K562 (cell line): ENCODE data around the gene PSMA2. TPM values are rescaled to one million over a fixed set of nuclear protein-coding genes. Genes with fewer than 3 reads are reported as not detected.

Experiments used
- ATAC-seq: fragments of 200-7000 bp; cut with Tn5 transposase; 3 replicates; pipeline ENCODE4 v1.9.1; 2020; ENCODE audit warnings: moderate library complexity
- BruUV-seq: library from RNA; stranded (reverse); fragments of 400-500 nt; replicated peaks from 2 replicates; lab custom pipeline; 2021; lab: Mats Ljungman, UMichigan
- CTCF ChIA-PET: fragments of 300-600 bp; formaldehyde crosslinking; extraction: SDS; loops from one replicate; lab custom pipeline; 2021; ENCODE audit warnings: low intra/inter-chr PET ratio; lab: Yijun Ruan, JAX
- POLR2A ChIA-PET: fragments of 300-600, 350-650 bp; sonication (Branson Sonifier 250); formaldehyde crosslinking; extraction: SDS; loops from one replicate; lab custom pipeline; 2021; ENCODE audit warnings: antibody characterized with exemption, inconsistent platforms; lab: Yijun Ruan, JAX
- DNase-seq, 4 experiments: peaks; one replicate each; pipeline versions ENCODE4 v3.0.0 to v3.0.0-alpha.2; 2011 to 2018; ENCODE audit warnings: low spot score in 3 of 4, mixed read lengths in 3 of 4; ENCODE audit errors: extremely low read depth in 1 of 4
- FAIRE-seq: peaks from 2 replicates; lab custom pipeline; 2011; peaks lifted over from hg19 to GRCh38; lab: Jason Lieb, UNC
- H2AFZ ChIP-seq: 2 replicates; pipeline ENCODE4 v1.6.0; 2011; ENCODE audit warnings: low read depth, low read length, control low read depth, inconsistent platforms
- H3K27ac ChIP-seq: fragments of 200-600 bp; 3 replicates; pipeline ENCODE4 v1.8.0; 2011; ENCODE audit warnings: low read depth, mild to moderate bottlenecking, control low read depth, inconsistent platforms, low read length, moderate library complexity, mixed read lengths; ENCODE audit errors: extremely low read depth
- H3K27me3 ChIP-seq, 2 experiments: fragments of 300-600 bp in 1 of 2; 2 replicates in 1 of 2; 3 replicates in 1 of 2; pipeline versions ENCODE4 v1.6.0 to v1.8.0; 2011; ENCODE audit warnings: inconsistent platforms in 2 of 2, low read length in 2 of 2, mild to moderate bottlenecking in 1 of 2, mixed read lengths in 1 of 2, moderate library complexity in 1 of 2; ENCODE audit not compliant: control insufficient read depth in 2 of 2, insufficient read depth in 2 of 2
- H3K36me3 ChIP-seq: fragments of 300-600 bp; 3 replicates; pipeline ENCODE4 v1.8.0; 2011; ENCODE audit warnings: mild to moderate bottlenecking, low read length, inconsistent platforms; ENCODE audit not compliant: control insufficient read depth, insufficient read depth
- H3K4me1 ChIP-seq, 2 experiments: fragments of 200-600 bp in 1 of 2; replicated peaks in 1 of 2; 2 replicates in 1 of 2; 3 replicates in 1 of 2; pipeline versions ENCODE4 v1.5.1 to v1.8.0; 2011; ENCODE audit warnings: inconsistent platforms in 2 of 2, low read length in 2 of 2, mild to moderate bottlenecking in 1 of 2, mixed read lengths in 1 of 2, moderate library complexity in 1 of 2; ENCODE audit not compliant: control insufficient read depth in 2 of 2, insufficient read depth in 2 of 2
- H3K4me2 ChIP-seq: 2 replicates; pipeline ENCODE4 v1.6.1; 2011; ENCODE audit warnings: low read length, control low read depth, inconsistent platforms, mixed read lengths; ENCODE audit not compliant: insufficient read depth
- H3K4me3 ChIP-seq: fragments of 200-600 bp; sonication (generic), shearing (Covaris generic); 2 replicates; pipeline ENCODE4 v1.5.1; 2016; ENCODE audit warnings: control low read depth, inconsistent platforms
- H3K79me2 ChIP-seq: fragments of 200-600 bp; 3 replicates; pipeline ENCODE4 v1.8.0; 2011; ENCODE audit warnings: low read length, inconsistent platforms; ENCODE audit not compliant: control insufficient read depth, insufficient read depth
- H3K9ac ChIP-seq, 2 experiments: 2 replicates each; pipeline versions ENCODE4 v1.6.0 to v1.6.1; 2011; ENCODE audit warnings: low read depth in 2 of 2, low read length in 2 of 2, control low read depth in 1 of 2, inconsistent platforms in 1 of 2, mild to moderate bottlenecking in 1 of 2, mixed read lengths in 1 of 2; ENCODE audit not compliant: insufficient read depth in 1 of 2
- H3K9me1 ChIP-seq: one replicate; pipeline ENCODE4 v1.6.0; 2011; ENCODE audit warnings: inconsistent platforms, mild to moderate bottlenecking, low read length, moderate library complexity; ENCODE audit not compliant: control insufficient read depth, insufficient read depth
- H3K9me3 ChIP-seq: replicated peaks from 2 replicates; pipeline ENCODE4 v1.5.1; 2011; ENCODE audit warnings: low read depth, low read length, inconsistent platforms; ENCODE audit not compliant: control insufficient read depth, insufficient read depth
- H4K20me1 ChIP-seq: replicated peaks from 2 replicates; pipeline ENCODE4 v1.6.1; 2011; ENCODE audit warnings: low read length, inconsistent platforms, mixed read lengths; ENCODE audit not compliant: control insufficient read depth, insufficient read depth
- CEBPB ChIP-seq: fragments of 450-650 bp; IDR thresholded peaks from 2 replicates; pipeline ENCODE4 v1.6.1; 2016; ENCODE audit warnings: missing genetic modification characterization, missing compliant biosample characterization
- CHD1 ChIP-seq: fragments of 200-600 bp; sonication (generic); IDR thresholded peaks from one replicate; pipeline ENCODE4 v1.6.1; 2012; ENCODE audit warnings: mild to moderate bottlenecking, moderate library complexity, low read length, inconsistent platforms
- DIDO1 ChIP-seq: fragments of 450-650 bp; IDR thresholded peaks from 2 replicates; pipeline ENCODE4 v1.6.1; 2016; ENCODE audit warnings: low read depth, missing biosample characterization, missing genetic modification characterization
- FOXA1 ChIP-seq: fragments of 450-650 bp; IDR thresholded peaks from 2 replicates; pipeline ENCODE4 v1.6.1; 2016; ENCODE audit warnings: mild to moderate bottlenecking, borderline replicate concordance
- IRF2 ChIP-seq: sonication (generic); formaldehyde crosslinking; IDR thresholded peaks from 2 replicates; pipeline ENCODE4 v1.8.1; 2022; ENCODE audit warnings: mild to moderate bottlenecking, missing genetic modification reagents
- KAT2B ChIP-seq: IDR thresholded peaks from one replicate; pipeline ENCODE4 v1.6.1; 2012; ENCODE audit warnings: low read depth, mild to moderate bottlenecking, control low read depth, inconsistent platforms, low read length, moderate library complexity
- MAFK ChIP-seq: IDR thresholded peaks from 2 replicates; pipeline ENCODE4 v1.6.1; 2011; ENCODE audit warnings: low read length, improper control_type of control experiment
- RB1 ChIP-seq: fragments of 450-650 bp; IDR thresholded peaks from 2 replicates; pipeline ENCODE4 v1.6.1; 2017; ENCODE audit warnings: low read depth, mild to moderate bottlenecking
- TEAD1 ChIP-seq, 2 experiments: fragments of 450-650 bp in 1 of 2; sonication (generic) in 1 of 2; formaldehyde crosslinking; IDR thresholded peaks; 2 replicates each; pipeline versions ENCODE4 v1.4.0 to v1.8.0; 2020 to 2022; ENCODE audit warnings: mild to moderate bottlenecking in 2 of 2, missing genetic modification reagents in 1 of 2
- ZNF124 ChIP-seq: sonication (generic); formaldehyde crosslinking; IDR thresholded peaks from 2 replicates; pipeline ENCODE4 v1.8.1; 2022; ENCODE audit warnings: missing genetic modification reagents
- ZNF436 ChIP-seq: fragments of 250-450, 450-650 bp; sonication (Bioruptor Pico); formaldehyde crosslinking; IDR thresholded peaks from 2 replicates; pipeline ENCODE4 v1.7.0; 2020; ENCODE audit warnings: mild to moderate bottlenecking
- ZNF449 ChIP-seq: fragments of 250-450 bp; sonication (Bioruptor Pico); IDR thresholded peaks from 2 replicates; pipeline ENCODE4 v1.8.0; 2022; ENCODE audit warnings: moderate library complexity, mild to moderate bottlenecking, inconsistent platforms
- WGBS: fragments of 100-300 bp; shearing (Covaris generic); methylation state at CpG from one replicate; pipeline ENCODE4 v1.1.6; 2016; ENCODE audit warnings: low coverage, mixed read lengths; ENCODE audit not compliant: insufficient coverage; ENCODE audit errors: missing lambda C conversion rate; 5-methylcytosine and 5-hydroxymethylcytosine counted together
- in situ Hi-C: fragments of 300-500 bp; cut with MboI; formaldehyde crosslinking; loops from 4 replicates; pipeline ENCODE4 v1.15.0; 2018; ENCODE audit warnings: inconsistent platforms, mixed read lengths
- intact Hi-C: fragments of 100-400 bp; cut with micrococcal nuclease; formaldehyde crosslinking; loops from 2 replicates; pipeline ENCODE4 v1.14.2; 2022
- polyA plus RNA-seq, 8 experiments: library from polyadenylated mRNA; depleted of rRNA in 4 of 8; stranded (reverse) in 5 of 8; unstranded in 3 of 8; fragments of >200 nt; fragmentation: Nextera tagmentation in 2 of 8; fragmentation: Illumina TruSeq in 1 of 8; extraction: Ambion mirVana in 2 of 8; extraction: Trizol in 1 of 8; gene quantifications; 2 replicates each; pipeline versions ENCODE4 v1.2.1 to v1.2.3, GENCODE V29; 2011 to 2014; ENCODE audit warnings: inconsistent platforms in 1 of 8, missing spikeins in 1 of 8
- total RNA-seq, 7 experiments: library from RNA; depleted of rRNA in 6 of 7; stranded (reverse); fragments of >200 nt in 6 of 7; fragmentation: Illumina TruSeq in 2 of 7; extraction: Trizol in 2 of 7; gene quantifications; 2 replicates each; pipeline versions ENCODE4 v1.2.1 to v1.2.3, GENCODE V29; 2011 to 2021; ENCODE audit warnings: low replicate concordance in 1 of 7
- TF ChIP-seq, protein P1 (sequence below): sonication (generic); formaldehyde crosslinking; IDR thresholded peaks from 2 replicates; pipeline ENCODE4 v1.8.0; 2023; ENCODE audit warnings: missing genetic modification reagents, mild to moderate bottlenecking, borderline replicate concordance
- TF ChIP-seq, protein P2 (sequence below): sonication (generic); IDR thresholded peaks from 2 replicates; pipeline ENCODE4 v1.6.1; 2016

PSMA2 gene
- total and polyA plus RNA-seq, 9 of the 15 experiments (the other 6 are each of a cell fraction or from before 2014, with no cell fraction given), result 91.7 to 1,070 (median 213) TPM

- no peak for TF ChIP-seq ZNF449 (CRISPR knock-in tag)
- peak; percentile 40 for TF ChIP-seq CHD1
- TF ChIP-seq ZNF436 (CRISPR knock-in tag), result no peak
Measured at GRCh38 chr7:42931447-42931833, 534 bp downstream of the PSMA2 start (continued).

DNA sequence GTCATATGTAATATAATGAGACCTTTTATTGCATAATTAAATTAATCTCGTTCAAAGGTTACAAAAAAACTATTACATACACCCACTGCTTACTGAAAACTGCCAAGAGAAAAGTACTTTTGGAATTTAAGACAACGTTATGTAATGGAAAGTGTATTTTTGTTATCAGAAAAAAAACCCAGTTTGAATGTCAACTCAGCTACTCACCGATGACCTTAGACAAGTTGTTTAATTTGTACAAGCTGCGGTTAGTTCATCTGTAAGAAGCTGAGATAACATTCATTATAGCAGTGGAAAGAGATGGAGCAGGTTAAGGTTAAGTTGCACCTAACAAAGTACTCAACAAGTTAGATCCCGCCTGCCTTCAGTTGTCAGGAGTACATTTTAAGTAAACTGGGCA is 1.1 kb downstream of the PSMA2 start:
- no peaks in the 10 kb centered on the region for H3K27me3 ChIP-seq
- ChIA-PET CTCF (no interaction called here), POLR2A (interaction anchor here (0.6 to 3.3 kb wide), 6 partner anchors 11 to 205 kb away, joined by 3 to 14 read pairs (median 6); no protein-coding TSS in a partner anchor)
- no TSS peak for BruUV-seq
- H3K4me2 ChIP-seq, result peak overlapping the region; percentile 94
- H3K79me2 ChIP-seq, result peaks cover 98% of the 10 kb centered on the region
- H3K9ac ChIP-seq, result peak overlapping the region in 1 of 2 experiments; percentile 93; a peak in 3 of 4 replicates
- peaks cover 64% of the 10 kb centered on the region for H3K36me3 ChIP-seq
- H2AFZ ChIP-seq, result no peak overlapping the region
- intact Hi-C loops, result no loop called here
- peak overlapping the region; percentile 85 for H3K4me3 ChIP-seq
- peak overlapping the region; percentile 89 for H3K27ac ChIP-seq
- DNase-seq (peak in 1 of 4 experiments; percentile 18), ATAC-seq (no peak), FAIRE-seq (peak; percentile 71)
- H3K9me1 ChIP-seq, result no peaks in the 10 kb centered on the region
- H4K20me1 ChIP-seq, result peaks cover 13% of the 10 kb centered on the region; the same call in 1 of the 2 replicates
- in situ Hi-C loops, result loop anchor here (25.0 kb wide), 1 partner anchor 331 kb away; no protein-coding TSS in a partner anchor
- peaks cover 0 to 15% of the 10 kb centered on the region in 2 experiments; a peak in 4 of 5 replicates for H3K4me1 ChIP-seq
- no peak for TF ChIP-seq IRF2 (CRISPR knock-in tag)
- peak; percentile 34; the same call in 1 of the 2 replicates for TF ChIP-seq CEBPB
- no peak for TF ChIP-seq RB1
- TF ChIP-seq MAFK, result no peak
- TF ChIP-seq, protein P1, sequence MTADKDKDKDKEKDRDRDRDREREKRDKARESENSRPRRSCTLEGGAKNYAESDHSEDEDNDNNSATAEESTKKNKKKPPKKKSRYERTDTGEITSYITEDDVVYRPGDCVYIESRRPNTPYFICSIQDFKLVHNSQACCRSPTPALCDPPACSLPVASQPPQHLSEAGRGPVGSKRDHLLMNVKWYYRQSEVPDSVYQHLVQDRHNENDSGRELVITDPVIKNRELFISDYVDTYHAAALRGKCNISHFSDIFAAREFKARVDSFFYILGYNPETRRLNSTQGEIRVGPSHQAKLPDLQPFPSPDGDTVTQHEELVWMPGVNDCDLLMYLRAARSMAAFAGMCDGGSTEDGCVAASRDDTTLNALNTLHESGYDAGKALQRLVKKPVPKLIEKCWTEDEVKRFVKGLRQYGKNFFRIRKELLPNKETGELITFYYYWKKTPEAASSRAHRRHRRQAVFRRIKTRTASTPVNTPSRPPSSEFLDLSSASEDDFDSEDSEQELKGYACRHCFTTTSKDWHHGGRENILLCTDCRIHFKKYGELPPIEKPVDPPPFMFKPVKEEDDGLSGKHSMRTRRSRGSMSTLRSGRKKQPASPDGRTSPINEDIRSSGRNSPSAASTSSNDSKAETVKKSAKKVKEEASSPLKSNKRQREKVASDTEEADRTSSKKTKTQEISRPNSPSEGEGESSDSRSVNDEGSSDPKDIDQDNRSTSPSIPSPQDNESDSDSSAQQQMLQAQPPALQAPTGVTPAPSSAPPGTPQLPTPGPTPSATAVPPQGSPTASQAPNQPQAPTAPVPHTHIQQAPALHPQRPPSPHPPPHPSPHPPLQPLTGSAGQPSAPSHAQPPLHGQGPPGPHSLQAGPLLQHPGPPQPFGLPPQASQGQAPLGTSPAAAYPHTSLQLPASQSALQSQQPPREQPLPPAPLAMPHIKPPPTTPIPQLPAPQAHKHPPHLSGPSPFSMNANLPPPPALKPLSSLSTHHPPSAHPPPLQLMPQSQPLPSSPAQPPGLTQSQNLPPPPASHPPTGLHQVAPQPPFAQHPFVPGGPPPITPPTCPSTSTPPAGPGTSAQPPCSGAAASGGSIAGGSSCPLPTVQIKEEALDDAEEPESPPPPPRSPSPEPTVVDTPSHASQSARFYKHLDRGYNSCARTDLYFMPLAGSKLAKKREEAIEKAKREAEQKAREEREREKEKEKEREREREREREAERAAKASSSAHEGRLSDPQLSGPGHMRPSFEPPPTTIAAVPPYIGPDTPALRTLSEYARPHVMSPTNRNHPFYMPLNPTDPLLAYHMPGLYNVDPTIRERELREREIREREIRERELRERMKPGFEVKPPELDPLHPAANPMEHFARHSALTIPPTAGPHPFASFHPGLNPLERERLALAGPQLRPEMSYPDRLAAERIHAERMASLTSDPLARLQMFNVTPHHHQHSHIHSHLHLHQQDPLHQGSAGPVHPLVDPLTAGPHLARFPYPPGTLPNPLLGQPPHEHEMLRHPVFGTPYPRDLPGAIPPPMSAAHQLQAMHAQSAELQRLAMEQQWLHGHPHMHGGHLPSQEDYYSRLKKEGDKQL (CRISPR knock-in tag), result no peak
- no peak for TF ChIP-seq TEAD1 (CRISPR knock-in tag; IDR thresholded peaks at IDR 0.05)
- no peak for TF ChIP-seq KAT2B
- TF ChIP-seq DIDO1 (tag), result no peak
- no peak for TF ChIP-seq FOXA1
- no peak for TF ChIP-seq ZNF124
- TF ChIP-seq, protein P2, sequence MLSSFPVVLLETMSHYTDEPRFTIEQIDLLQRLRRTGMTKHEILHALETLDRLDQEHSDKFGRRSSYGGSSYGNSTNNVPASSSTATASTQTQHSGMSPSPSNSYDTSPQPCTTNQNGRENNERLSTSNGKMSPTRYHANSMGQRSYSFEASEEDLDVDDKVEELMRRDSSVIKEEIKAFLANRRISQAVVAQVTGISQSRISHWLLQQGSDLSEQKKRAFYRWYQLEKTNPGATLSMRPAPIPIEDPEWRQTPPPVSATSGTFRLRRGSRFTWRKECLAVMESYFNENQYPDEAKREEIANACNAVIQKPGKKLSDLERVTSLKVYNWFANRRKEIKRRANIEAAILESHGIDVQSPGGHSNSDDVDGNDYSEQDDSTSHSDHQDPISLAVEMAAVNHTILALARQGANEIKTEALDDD, result peak; percentile 96
- under 1% methylated on average over 5 of the region's 5 CpGs for WGBS
- no peaks in the 10 kb centered on the region for H3K9me3 ChIP-seq
